Panc1 (cell line): Measurements from ENCODE around the gene APOLD1. TPM values are rescaled to one million over a fixed set of nuclear protein-coding genes. Genes with fewer than 3 reads are reported as not detected.

Source experiments
- ATAC-seq: fragments of 200-7000 bp; cut with Tn5 transposase; 2 replicates; pipeline ENCODE4 v1.9.1; 2020; ENCODE audit warnings: mild to moderate bottlenecking, moderate library complexity
- BruUV-seq: library from RNA; stranded (reverse); fragments of 400-500 nt; replicated peaks from 2 replicates; lab custom pipeline; 2021; lab: Mats Ljungman, UMichigan
- CTCF ChIA-PET: fragments of 300-600 bp; sonication (Branson Sonifier 250); formaldehyde crosslinking; loops from one replicate; lab custom pipeline; 2022; ENCODE audit warnings: antibody characterized with exemption; lab: Charles Lee
- POLR2A ChIA-PET: fragments of 300-600 bp; sonication (Branson Sonifier 250); formaldehyde crosslinking; loops from one replicate; lab custom pipeline; 2022; ENCODE audit warnings: antibody characterized with exemption; lab: Charles Lee
- DNase-seq: peaks from one replicate; pipeline ENCODE4 v3.0.0-alpha.2; 2010; ENCODE audit warnings: low read depth, low spot score
- H3K27ac ChIP-seq: 2 replicates; pipeline ENCODE4 v1.5.1; 2011; ENCODE audit warnings: mild to moderate bottlenecking, low read length, inconsistent platforms
- H3K27me3 ChIP-seq: fragments of 200-500 bp; sonication (Bioruptor generic); 2 replicates; pipeline ENCODE4 v1.6.0; 2014; ENCODE audit warnings: low read length, inconsistent platforms; ENCODE audit not compliant: control insufficient read depth, insufficient read depth
- H3K36me3 ChIP-seq: fragments of 200-500 bp; sonication (Bioruptor generic); 2 replicates; pipeline ENCODE4 v1.5.1; 2014; ENCODE audit warnings: inconsistent platforms, mild to moderate bottlenecking, low read length, moderate library complexity; ENCODE audit not compliant: control insufficient read depth, insufficient read depth
- H3K4me1 ChIP-seq: 2 replicates; pipeline ENCODE4 v1.5.1; 2011; ENCODE audit warnings: inconsistent platforms, mild to moderate bottlenecking, low read length, moderate library complexity; ENCODE audit not compliant: control insufficient read depth, insufficient read depth
- H3K4me3 ChIP-seq, 2 experiments: 2 replicates each; pipeline ENCODE4 v1.5.1; 2011 to 2012; ENCODE audit warnings: low read depth in 2 of 2, low read length in 2 of 2, mild to moderate bottlenecking in 2 of 2, inconsistent platforms in 1 of 2, moderate library complexity in 1 of 2
- H3K9me3 ChIP-seq: fragments of 200-500 bp; sonication (Bioruptor generic); 2 replicates; pipeline ENCODE4 v1.5.1; 2014; ENCODE audit warnings: low read depth, mild to moderate bottlenecking, inconsistent platforms, low read length, moderate library complexity; ENCODE audit not compliant: control insufficient read depth, insufficient read depth
- CTCF ChIP-seq: fragments of 450-650 bp; IDR thresholded peaks from 2 replicates; pipeline ENCODE4 v1.5.1; 2017; ENCODE audit warnings: mild to moderate bottlenecking
- POLR2AphosphoS5 ChIP-seq: IDR thresholded peaks from 2 replicates; pipeline ENCODE4 v1.6.1; 2012; ENCODE audit warnings: mild to moderate bottlenecking, low read depth, low read length, moderate library complexity
- REST ChIP-seq, 2 experiments: IDR thresholded peaks; 2 replicates each; pipeline ENCODE4 v1.6.1; 2011 to 2012; ENCODE audit warnings: low read depth in 2 of 2, control low read depth in 1 of 2, low read length in 1 of 2, mild to moderate bottlenecking in 1 of 2, moderate library complexity in 1 of 2; ENCODE audit not compliant: insufficient read depth in 1 of 2
- SIN3A ChIP-seq: IDR thresholded peaks from 2 replicates; pipeline ENCODE4 v1.6.1; 2012; ENCODE audit warnings: low read depth, mild to moderate bottlenecking, low read length, moderate library complexity, borderline replicate concordance; ENCODE audit not compliant: insufficient read depth
- TCF7L2 ChIP-seq: IDR thresholded peaks from 2 replicates; pipeline ENCODE4 v1.6.1; 2011; ENCODE audit warnings: mild to moderate bottlenecking, low read depth, low read length, inconsistent platforms
- in situ Hi-C: cut with HindIII; loops from 2 replicates; pipeline ENCODE4 v1.10.0; 2016; ENCODE audit warnings: low sequenced_read_pairs, low pct_unique_long_range_greater_than_20kb
- intact Hi-C: fragments of 100-400 bp; cut with micrococcal nuclease; formaldehyde crosslinking; loops from one replicate; pipeline ENCODE4 v1.10.0; 2022; ENCODE audit not compliant: unreplicated experiment
- total RNA-seq: library from RNA; stranded (reverse); gene quantifications from one replicate; pipeline ENCODE4 v1.2.1, GENCODE V29; 2021; ENCODE audit not compliant: unreplicated experiment

APOLD1 gene
- total RNA-seq, 1 experiment from 2014 or later = 4.1 TPM

GRCh38 chr12:12797794-12798152 is 12.3 kb downstream of the APOLD1 start:
- TF ChIP-seq SIN3A (no peak), REST (IDR thresholded peaks at IDR 0.05; ENCODE audit: insufficient read depth in 1 of 2, low read depth in 2 of 2, low read length in 1 of 2) (no peak), POLR2AphosphoS5 (no peak), TCF7L2 (no peak), CTCF (no peak)
- no peaks in the 10 kb centered on the region for H3K27me3 ChIP-seq
- H3K36me3 ChIP-seq = no peaks in the 10 kb centered on the region
- ATAC-seq (no peak), DNase-seq (no peak)
- H3K4me1 ChIP-seq = peaks cover 7% of the 10 kb centered on the region
- ChIA-PET POLR2A (interaction anchor here (0.6 kb wide), 1 partner anchor 101 kb away, joined by 9 read pairs; no protein-coding TSS in a partner anchor), CTCF (no interaction called here)
- intact Hi-C loops = no loop called here
- H3K27ac ChIP-seq = peak overlapping the region; percentile 9; the same call in 1 of the 2 replicates
- no peak overlapping the region for H3K4me3 ChIP-seq
- BruUV-seq = no TSS peak
- H3K9me3 ChIP-seq = no peaks in the 10 kb centered on the region
- in situ Hi-C loops = no loop called here

- Histone ChIP-seq H3K4me3 (no peak overlapping the region), H3K9me3 (no peaks in the 10 kb centered on the region), H3K36me3 (no peaks in the 10 kb centered on the region), H3K4me1 (peaks cover 10% of the 10 kb centered on the region), H3K27ac (no peak overlapping the region), H3K27me3 (no peaks in the 10 kb centered on the region)
- ChIA-PET POLR2A (no interaction called here), CTCF (no interaction called here)
- BruUV-seq = no TSS peak
- no peak for DNase-seq
- in situ Hi-C loops (no loop called here), intact Hi-C loops (no loop called here)
- TF ChIP-seq POLR2AphosphoS5 = no peak
- ATAC-seq = no peak
Observed at GRCh38 chr12:12798480-12798879, 13.0 kb downstream of the APOLD1 start.

GRCh38 chr12:12799163-12799920 is 13.9 kb downstream of the APOLD1 start:
- POLR2A ChIA-PET = no interaction called here
- intact Hi-C loops = no loop called here
- Histone ChIP-seq H3K4me3 (no peak overlapping the region), H3K36me3 (no peaks in the 10 kb centered on the region), H3K4me1 (peaks cover 19% of the 10 kb centered on the region), H3K27me3 (no peaks in the 10 kb centered on the region), H3K9me3 (no peaks in the 10 kb centered on the region), H3K27ac (peak overlapping the region; percentile 30; the same call in 1 of the 2 replicates)
- no peak for TF ChIP-seq CTCF
- TF ChIP-seq REST (IDR thresholded peaks at IDR 0.05; ENCODE audit: insufficient read depth in 1 of 2, low read depth in 2 of 2, low read length in 1 of 2) = no peak
- no peak for TF ChIP-seq TCF7L2
- TF ChIP-seq POLR2AphosphoS5 = no peak
- TF ChIP-seq SIN3A = no peak
- CTCF ChIA-PET = no interaction called here
- BruUV-seq = no TSS peak
- ATAC-seq (no peak), DNase-seq (no peak)
- in situ Hi-C loops = no loop called here
